HG03354 (cell line): ENCODE measurements around the gene MAB21L3.
A peak's percentile ranks its signal among the peaks of the same experiment; 100 is the strongest.

Experiments used
- ATAC-seq: cut with Tn5 transposase; IDR thresholded peaks from one replicate; pipeline ENCODE4 v1.9.1; 2021; ENCODE audit warnings: mild to moderate bottlenecking; ENCODE audit not compliant: unreplicated experiment, poor library complexity, severe bottlenecking

MAB21L3 gene

GRCh38 chr1:116161390-116161789 lies 50.2 kb downstream of the MAB21L3 start:
- no peak for ATAC-seq

DNA sequence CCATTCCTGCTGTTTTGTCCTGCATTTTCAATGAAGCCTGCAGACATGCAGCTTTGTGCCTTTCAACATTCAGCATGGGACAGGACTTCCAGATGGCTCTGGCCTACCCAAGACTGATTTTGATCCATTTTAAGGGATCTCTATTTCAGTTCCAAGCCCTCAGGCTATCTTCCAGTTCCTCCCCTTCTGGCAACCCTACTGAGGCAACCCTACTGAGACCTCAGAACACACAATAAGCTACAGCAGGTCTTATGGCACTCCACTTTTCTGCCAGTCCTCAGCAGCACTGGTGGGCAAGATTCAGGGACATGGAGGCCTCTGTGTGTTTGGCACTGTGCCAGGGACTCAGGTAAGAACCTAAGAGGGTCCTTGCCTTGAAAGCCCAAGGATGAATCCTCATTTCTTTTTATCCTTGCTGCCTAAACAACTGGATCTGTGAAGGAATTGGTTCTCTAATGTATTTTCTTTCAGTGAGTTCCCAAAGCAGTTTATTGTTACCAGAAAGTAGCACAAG lies 50.7 kb downstream of the MAB21L3 start:
- ATAC-seq = no peak

GRCh38 chr1:116163533-116163932 lies 52.3 kb downstream of the MAB21L3 start:
- no peak for ATAC-seq

DNA sequence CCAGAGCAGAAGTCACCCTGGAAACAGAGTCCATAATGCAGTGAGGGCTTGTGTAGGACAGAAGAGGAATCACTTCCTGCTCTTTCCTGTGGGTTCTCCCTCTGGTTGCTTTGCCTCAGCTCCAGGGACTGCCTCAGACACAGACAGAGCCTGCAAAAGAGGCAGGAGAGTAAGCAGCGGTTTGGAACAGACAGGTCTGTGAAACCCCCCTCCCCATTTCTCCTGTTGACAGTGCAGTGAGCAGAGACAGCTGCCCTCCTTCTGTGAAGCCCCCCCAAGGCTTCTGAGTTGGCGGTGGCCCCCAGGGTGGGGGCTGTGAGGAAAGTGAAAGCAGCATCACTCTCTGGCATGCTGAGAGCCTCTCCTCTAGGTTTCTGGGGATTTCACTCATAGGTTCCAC lies 53.0 kb downstream of the MAB21L3 start:
- no peak for ATAC-seq

DNA sequence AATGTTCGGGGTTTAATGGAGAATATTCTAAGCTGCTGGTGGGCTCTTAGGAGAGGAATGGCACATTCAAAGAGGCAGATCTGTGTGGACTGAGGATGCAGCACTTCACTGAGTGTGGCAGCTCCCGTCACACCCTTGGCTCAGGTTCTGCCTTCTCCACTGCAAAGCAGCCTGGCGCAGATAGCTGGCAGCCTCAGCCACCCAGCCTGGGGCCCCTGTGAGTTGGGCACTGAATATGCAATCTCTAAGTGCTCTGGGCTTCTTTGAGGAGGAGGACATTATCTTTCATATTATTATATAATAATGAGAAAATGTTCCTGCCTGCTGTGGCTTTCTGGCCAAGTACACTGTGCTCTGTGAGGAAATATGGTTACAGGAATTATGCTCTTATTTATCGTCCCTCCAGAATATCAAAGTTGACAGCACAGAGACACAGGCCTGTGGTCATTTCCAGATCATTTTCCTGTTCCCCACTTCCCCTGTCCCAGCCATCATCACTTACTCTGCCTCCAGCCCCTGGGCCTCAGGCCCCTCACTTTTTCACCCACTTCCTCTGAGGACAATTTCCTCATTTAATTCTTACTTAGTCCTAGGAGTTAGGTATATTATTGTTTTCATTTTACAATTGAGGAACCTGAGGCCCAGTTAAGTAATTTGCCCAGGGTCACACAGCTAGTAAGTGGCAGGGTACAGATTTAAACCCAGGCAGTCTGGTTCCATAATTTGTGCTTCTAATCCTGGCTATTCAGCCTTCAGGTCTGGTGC lies 53.6 kb downstream of the MAB21L3 start:
- ATAC-seq = no peak

- no peak for ATAC-seq
Measured at GRCh38 chr1:116165572-116165971, 54.4 kb downstream of the MAB21L3 start.

GRCh38 chr1:116166011-116166571 lies 54.9 kb downstream of the MAB21L3 start:
- no peak for ATAC-seq

DNA sequence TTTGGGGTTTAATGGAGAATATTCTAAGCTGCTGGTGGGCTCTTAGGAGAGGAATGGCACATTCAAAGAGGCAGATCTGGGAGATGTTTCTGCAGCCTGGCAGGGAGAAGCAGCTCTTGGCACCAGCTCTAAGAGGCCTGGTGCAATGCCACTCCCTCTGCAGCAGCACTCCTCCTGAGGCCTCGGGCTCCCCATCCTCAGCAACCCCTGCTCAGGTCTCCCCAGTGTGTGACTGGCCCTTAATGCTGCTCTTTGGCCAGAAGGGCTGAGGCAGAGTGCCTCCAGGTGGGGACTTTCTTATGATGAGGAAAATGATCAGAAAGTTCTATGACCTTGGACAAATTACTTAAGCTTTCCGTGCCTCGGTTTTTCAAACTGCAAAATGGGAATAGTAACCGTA lies 55.5 kb downstream of the MAB21L3 start:
- no peak for ATAC-seq

GRCh38 chr1:116167625-116168276 lies 56.6 kb downstream of the MAB21L3 start:
- ATAC-seq = no peak

DNA sequence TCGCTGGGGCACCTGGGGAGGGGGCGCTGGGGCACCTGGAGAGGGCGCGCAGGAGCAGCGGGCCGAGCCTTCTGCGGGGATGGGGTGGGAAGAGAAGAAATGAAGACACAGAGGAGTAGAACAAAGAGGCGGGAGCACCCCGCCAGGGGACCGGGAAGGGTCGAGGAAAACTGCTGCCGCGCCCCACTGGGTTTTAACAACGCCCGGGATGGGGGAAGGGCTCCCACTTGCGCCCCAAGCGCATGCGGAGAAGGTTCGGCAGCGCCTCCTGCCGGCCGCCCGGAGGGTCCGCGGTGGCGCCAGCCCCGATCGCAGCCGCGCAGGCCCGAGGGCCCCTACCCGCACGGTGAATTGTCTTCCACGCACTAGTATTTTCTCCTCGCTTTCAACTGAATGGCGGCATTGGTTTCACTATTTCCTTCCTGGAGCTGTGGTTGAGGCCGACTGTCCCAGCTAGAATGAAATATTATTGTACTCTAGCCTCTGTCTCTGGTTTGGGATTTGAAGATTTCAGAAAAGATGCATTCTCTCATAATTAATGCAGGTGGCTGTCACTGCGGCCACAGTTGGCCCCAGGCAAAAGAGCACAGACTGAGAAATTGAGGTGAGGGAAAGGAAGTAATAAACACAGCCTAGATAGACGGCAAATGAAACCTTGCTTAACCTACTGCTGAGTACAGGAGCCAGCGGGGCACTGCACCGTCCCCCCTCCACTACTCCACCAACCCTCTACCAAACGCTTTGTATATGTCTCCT lies 57.3 kb downstream of the MAB21L3 start:
- ATAC-seq = peak; percentile 96

DNA sequence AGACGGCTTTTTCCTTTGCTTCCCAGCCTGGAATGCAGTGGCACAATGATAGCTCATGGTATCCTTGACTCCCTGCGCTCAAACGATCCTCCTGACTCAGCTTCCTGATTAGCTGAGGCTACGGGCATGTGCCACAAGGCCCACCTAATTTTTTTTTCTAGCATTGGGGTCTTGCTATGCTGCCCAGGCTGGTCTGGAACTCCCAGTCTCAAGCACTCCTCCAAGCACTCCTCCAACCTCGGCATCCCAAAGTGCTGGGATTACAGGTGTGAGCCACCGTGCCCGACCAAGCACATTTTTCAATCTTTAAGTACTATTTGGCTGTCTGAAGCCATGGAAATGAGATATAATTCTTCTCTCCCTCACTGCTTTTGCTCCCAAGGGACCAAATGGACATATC lies 58.7 kb downstream of the MAB21L3 start:
- no peak for ATAC-seq

GRCh38 chr1:116170721-116171589 lies 59.8 kb downstream of the MAB21L3 start:
- no peak for ATAC-seq

DNA sequence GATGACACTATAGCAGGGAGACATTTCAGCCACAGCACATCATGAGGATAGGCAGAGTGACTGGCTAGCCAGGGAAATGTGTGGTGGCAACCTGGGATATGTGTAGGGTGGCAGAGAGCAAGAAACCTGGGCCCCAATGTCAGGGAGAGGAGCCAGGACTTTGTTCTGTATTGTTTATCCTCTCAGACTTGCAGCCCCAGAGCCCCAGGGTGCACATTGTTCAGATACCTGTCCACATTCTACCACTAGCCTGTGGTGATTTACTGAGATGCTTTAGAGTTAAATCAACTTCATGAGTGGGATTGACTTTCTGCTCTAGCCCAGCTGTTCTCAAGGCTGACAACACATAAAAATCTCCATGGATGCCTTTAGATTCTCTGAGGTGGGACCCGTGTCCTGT lies 61.5 kb downstream of the MAB21L3 start:
- no peak for ATAC-seq

- ATAC-seq = no peak
Measured at GRCh38 chr1:116175611-116176010, 64.4 kb downstream of the MAB21L3 start.

DNA sequence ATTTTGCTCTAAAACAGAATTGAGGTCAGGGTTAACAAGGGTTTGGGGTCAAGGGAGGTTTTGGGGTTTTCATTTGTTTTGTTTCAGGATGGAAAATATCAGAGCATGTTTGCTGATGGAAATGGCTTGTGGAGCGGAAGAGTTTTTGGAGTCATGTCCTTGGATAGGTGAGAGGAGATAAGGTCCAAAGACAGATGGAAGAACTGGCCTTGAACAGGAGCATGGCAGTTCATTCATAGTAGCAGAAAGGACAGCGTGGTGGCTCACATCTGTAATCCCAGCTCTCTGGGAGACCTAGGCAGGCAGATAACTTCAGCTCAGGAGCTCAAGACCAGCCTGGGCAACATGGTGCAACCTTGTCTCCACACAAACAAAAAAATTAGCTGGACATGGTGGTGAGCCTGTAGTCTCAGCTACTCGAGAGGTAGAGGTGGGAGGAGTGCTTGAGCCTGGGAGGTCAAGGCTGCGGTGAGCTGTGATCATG lies 65.1 kb downstream of the MAB21L3 start:
- ATAC-seq = no peak

- ATAC-seq = no peak
Measured at GRCh38 chr1:116177861-116178260, 66.7 kb downstream of the MAB21L3 start.

DNA sequence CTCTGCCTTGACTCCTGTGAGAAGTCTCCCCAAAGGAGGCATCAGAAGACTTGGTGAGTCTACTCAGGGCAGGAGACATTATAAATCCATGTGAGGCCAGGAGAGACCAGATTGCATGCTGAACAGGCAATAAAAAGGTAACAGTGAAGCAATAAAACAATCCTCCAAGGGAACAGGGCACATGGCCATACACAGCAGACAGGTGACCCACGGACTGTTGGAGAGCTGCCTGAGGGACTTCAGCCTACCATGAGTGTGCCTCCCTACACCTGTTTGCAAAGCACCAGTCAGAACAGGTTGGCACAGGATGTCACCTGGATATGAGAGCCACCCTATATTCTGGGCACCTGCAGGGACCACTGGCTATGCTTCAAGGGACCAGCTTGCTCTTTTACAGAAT lies 67.6 kb downstream of the MAB21L3 start:
- no peak for ATAC-seq

DNA sequence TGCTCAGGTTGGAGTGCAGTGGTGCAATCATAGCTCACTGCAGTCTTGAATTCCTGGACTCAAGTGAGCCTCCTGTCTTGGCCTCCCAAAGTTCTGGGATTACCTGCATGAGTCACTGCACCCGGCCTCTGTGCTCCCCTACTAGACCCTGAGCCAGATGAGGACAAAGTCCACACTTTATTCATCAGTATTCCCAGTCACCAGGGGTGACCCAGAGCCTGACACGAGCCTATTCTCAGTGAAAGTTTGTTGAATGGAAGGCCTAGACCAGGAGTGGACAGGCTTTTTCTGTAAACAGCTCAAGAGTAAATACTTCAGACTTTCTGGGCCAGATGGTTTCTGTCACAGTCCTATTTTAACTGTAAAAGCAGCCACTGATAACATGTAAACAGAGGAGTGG lies 68.2 kb downstream of the MAB21L3 start:
- ATAC-seq = no peak

- ATAC-seq = no peak
Measured at GRCh38 chr1:116179964-116180363, 68.8 kb downstream of the MAB21L3 start.
